ENCODE data around the gene TNNI3K.

- TF ChIP-seq CTCF (conservative IDR thresholded peaks at IDR 0.05; ENCODE audit: low read depth, low read length) (no peak), EZH2 (IDR thresholded peaks at IDR 0.05; ENCODE audit: borderline replicate concordance, low read depth, low read length, poor library complexity, severe bottlenecking) (no peak)
These were observed 191.2 kb downstream of the TNNI3K start for GRCh38 chr1:74426208-74426937.
